Hematopoietic multipotent progenitor cell treated with erythropoietin and hydrocortisone succinate and interleukin-3 and kit ligand, for 4 days (in vitro differentiated cells): ENCODE results near the gene PCDHGA7.
"Not testable (repeated sequence)": the region's sequence is repeated elsewhere in the genome, so short reads cannot be mapped to it uniquely, and the experiment has no call there.

Source experiments
- DNase-seq: peaks from one replicate; pipeline ENCODE4 v3.0.0-alpha.2; 2015

Gene PCDHGA7

GRCh38 chr5:141432726-141433125 lies 50.2 kb downstream of the PCDHGA7 start:
- DNase-seq = not testable (repeated sequence)

GRCh38 chr5:141434006-141434405 lies 51.5 kb downstream of the PCDHGA7 start:
- DNase-seq = no peak
